ENCODE measurements around the gene TMEM129.
A peak's percentile ranks its signal among the peaks of the same experiment; 100 is the strongest.

Gene TMEM129

DNA sequence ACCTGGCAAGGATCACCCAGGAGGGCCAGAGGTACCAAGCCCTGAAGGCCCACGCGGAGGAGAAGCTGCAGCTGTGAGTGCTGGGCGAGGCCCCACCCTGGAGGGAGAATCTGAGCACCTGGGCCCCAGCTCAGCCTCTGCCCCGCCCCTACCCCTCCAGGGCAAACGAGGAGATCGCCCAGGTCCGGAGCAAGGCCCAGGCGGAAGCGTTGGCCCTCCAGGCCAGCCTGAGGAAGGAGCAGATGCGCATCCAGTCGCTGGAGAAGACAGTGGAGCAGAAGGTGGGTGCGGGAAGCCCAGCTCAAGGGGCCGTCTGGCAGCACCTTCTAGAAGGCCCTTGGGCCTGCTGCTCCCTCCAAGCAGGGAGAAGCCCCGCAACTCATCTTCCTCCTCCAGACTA lies 23.4 kb upstream of the TMEM129 start:
- no peak for DNase-seq (ENCODE audit: low spot score)

DNA sequence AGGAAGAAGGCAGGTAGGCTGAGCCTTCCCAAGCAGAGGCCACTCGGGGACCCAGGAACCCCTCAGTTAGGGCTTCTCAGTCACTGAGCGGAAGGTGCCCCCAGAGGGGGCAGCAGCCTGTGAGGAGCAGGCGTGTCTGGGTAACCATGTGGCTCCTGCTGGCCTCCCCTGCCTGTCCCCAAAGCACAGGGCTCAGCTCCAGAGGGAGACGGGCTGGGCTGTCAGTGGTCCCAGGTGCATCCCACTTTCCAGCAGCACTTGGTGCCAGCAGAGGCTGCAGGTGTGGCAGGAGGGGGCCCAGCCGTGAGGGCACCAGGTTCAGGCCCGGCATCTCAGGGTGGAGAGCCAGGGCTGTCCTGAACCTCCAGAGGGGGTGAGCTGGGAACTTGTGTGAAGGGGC lies 22.9 kb upstream of the TMEM129 start:
- DNase-seq (ENCODE audit: low spot score) = no peak

DNA sequence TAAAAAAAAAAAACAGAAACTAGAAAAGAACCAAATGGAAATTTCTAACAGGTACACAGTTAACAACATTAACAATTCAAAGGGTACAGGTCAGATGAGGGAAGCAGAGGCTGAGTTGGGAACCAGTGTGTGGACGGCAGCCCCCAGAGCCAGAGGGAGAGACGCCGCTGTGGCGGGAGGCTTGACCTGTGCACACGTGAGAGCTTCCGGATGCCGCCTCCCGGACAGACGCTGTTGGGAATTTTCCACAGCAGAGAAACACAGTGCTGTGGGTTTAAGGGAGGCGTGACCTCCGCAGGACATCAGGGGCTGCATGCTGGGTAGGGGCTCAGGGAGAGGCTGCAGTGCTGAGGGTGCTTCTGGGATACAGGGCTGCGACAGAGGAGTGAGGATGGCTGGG lies 22.4 kb upstream of the TMEM129 start:
- no peak for DNase-seq (ENCODE audit: low spot score)

DNA sequence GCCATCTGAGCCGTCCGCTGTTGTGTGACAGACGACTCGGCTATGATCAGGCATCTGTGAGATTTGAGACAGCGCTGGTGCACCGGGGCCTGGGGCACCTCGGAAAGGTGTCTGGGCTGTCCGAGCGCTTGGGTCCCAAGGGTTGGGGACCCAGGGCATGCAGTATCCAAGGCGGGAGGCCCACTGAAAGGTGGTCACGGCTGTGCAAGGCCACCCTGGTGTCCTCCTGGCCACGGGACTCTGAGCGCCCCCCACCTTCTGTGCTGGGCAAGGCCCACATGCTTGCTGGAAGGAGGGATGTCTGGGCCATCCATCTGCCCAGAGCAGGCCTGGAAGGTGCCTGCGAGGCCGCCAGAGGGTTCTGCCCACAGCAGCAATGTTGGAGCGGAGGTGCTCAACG lies 20.1 kb upstream of the TMEM129 start:
- DNase-seq (ENCODE audit: low spot score) = no peak

DNA sequence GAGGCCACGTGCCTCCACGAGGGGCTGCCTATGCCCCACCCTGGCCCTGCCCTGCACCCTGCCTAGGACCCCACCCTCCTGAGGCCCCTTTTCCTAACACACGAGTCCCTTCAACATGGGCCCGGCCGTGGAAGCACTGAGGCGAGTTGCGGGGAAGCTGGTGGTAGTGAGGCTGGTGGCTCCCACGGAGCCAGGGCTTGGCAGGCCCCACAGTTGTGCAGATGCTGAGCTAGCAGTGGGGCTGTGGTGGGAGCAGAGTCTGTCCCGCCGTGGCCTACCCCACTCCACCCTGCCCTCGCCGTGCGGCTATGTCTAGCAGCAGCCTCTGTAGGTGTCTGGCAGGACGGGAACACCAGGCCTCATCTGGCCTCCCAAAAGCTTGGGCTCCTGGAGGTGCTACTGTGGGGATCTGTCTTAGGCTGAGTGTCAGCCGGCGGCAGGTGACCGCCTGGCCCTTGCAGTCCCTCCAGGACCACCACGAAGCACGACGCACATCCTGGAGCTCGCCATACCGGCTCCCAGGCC lies 19.0 kb upstream of the TMEM129 start:
- DNase-seq (ENCODE audit: low spot score) = no peak

DNA sequence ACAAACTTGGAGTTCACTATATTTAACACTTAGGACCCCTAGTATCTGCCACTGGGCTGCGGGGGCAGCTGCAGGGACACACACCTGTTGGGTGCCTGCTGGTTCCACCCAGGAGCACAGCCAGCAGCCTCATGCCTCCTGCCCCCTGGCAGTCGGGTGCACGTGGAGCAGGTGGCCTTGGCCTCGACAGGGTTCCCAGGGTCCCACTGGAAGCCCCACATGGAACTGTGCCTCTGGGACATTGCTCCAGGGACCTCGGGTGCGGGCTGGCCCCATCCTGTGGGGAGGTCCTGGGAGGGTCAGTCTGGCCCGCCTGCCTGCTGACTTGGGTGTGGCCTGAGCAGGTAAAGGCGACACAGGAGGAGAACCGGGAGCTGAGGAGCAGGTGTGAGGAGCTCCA lies 18.2 kb upstream of the TMEM129 start:
- DNase-seq (ENCODE audit: low spot score) = no peak

DNA sequence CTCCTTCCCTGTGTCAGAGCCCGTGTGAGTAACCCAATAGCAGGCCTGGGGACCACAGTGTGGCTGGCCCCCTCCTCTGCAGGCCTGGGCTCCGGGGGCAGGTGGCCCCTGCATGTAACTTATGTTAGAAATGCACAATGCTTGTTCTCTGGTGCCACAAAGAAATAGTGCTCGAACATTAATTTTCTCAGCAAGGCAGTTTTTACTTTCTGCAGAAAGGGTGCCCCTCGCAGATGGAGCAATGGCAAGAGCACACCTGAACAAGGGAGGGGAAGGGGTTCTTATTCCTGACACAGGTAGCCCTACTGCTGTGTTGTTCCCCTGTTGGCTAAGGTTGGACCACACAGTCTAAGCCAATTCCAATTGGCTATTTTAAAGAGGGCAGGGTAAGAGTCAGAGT lies 17.3 kb upstream of the TMEM129 start:
- DNase-seq (ENCODE audit: low spot score) = no peak

DNA sequence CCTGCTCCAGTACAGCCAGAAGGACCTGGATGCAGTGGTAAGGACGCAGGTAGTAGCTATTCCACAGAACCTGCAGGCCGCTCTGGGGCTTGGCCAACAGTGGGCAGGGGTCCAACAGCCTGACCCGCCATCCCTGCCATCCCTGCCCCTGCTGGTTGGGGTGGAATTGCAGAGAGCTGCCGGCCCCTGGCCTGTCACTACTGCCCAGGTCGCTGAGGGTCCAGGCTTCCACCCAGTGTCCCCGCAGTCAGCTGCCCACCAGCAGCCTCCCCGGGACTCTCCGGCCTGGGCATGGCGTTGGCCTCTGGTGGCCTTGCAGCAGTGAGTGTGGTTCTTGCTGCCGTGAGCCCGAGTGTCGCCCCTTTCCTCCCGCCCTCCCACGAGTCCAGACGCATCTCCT lies 16.5 kb upstream of the TMEM129 start:
- DNase-seq (ENCODE audit: low spot score) = no peak

DNA sequence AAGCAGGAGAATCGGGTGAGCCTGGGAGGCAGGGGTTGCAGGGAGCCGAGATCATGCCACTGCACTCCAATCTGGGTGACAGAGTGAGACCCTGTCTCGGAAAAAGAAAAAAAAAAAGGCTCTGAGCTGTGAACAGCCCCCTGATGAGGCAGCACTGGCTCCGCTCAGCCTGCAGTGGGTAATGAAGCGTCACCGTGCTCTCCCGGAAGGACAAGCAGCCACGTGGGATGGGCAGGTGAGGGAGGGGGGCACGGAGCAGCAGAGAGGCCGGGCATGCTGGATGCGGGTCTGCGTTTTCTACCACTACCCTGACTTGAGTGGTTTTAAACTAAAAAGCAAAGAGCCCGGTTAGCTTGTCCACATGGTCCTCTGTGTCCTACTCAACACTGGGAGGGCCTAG lies 15.7 kb upstream of the TMEM129 start:
- DNase-seq (ENCODE audit: low spot score) = no peak

DNA sequence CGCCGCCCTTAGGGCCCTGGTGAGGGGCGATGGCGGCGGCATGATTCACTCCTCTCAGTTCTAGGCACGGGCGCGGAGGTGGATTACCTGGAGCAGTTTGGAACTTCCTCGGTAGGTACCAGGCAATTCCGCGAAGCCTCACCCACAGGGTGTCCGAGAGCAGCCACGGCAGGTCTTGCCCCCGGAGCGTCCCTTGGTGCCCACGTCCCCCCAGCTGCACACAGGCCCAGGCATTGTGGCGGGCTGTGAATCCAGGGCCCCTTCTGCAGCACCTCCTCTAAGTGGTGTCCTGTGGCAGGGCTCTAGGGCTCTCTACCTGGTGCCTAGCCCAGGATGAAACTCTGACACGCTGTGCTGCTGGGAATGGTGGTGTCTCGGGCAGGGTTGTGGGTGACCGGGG lies 14.1 kb upstream of the TMEM129 start:
- DNase-seq (ENCODE audit: low spot score) = no peak

DNA sequence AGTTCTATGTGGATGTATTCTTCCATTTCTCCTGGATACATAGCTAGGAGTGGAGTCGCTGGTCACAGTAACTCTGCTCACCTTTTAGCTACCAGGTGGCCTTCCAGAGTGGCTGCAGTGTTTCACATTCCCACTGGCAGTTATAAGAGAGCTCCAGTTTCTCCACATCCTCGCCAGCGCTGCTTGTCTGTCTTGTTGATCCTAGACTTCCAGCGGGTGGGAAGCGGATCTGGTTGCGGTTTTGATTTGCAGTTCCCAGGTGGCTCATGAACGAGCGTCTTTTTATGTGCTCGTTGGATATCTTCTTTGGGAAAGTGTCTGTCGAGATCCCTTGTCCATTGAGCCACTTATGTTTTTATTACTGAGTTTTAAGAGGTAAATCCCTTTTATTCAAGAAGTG lies 11.8 kb upstream of the TMEM129 start:
- no peak for DNase-seq (ENCODE audit: low spot score)

DNA sequence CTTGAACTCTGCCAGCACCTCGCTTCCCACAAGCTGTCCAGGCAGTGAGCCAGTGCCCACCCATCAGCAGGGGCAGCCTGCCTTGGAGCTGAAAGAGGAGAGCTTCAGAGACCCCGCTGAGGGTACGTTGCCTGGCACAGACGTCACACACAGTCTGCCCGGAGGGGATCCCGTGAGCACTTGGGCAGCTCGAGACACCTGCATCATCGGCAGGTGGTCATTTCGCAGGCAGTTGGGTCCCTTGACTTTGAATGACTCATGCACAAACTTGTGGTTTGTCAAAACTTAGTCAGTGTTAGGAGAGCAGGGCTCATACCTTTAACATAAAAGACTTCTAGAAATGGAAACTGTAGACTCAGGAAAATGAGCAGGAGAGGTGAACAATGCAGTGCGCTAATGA lies 10.1 kb upstream of the TMEM129 start:
- no peak for DNase-seq (ENCODE audit: low spot score)

DNA sequence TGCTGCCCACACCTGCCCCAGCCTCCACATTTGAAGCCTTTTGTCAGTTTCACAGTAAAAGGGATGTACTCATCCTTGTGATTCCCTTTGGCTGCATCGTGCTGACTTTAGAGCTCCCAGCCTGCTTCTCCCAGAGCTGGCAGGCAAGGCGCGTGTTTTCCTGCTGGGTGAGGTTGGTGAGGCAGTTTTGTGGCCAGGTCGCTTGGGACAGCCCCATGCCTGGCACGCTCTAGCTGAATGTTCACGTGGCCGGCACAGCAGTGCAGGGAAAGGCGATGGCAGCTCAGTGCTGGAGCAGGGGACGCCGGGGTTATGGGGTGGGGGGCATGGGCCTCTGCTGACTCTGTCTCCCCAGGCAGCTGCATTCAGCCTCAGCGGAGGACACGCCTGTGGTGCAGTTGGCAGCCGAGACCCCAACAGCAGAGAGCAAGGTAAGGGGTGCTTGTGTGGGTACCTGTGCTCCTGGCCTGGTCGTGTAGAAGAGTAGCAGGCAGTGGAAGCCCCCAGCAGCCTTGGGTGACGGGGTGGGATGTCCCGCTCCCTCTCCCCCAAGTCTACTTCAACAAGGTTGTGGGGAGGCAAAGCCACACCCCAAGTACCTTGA lies 9.5 kb upstream of the TMEM129 start:
- DNase-seq (ENCODE audit: low spot score) = no peak

DNA sequence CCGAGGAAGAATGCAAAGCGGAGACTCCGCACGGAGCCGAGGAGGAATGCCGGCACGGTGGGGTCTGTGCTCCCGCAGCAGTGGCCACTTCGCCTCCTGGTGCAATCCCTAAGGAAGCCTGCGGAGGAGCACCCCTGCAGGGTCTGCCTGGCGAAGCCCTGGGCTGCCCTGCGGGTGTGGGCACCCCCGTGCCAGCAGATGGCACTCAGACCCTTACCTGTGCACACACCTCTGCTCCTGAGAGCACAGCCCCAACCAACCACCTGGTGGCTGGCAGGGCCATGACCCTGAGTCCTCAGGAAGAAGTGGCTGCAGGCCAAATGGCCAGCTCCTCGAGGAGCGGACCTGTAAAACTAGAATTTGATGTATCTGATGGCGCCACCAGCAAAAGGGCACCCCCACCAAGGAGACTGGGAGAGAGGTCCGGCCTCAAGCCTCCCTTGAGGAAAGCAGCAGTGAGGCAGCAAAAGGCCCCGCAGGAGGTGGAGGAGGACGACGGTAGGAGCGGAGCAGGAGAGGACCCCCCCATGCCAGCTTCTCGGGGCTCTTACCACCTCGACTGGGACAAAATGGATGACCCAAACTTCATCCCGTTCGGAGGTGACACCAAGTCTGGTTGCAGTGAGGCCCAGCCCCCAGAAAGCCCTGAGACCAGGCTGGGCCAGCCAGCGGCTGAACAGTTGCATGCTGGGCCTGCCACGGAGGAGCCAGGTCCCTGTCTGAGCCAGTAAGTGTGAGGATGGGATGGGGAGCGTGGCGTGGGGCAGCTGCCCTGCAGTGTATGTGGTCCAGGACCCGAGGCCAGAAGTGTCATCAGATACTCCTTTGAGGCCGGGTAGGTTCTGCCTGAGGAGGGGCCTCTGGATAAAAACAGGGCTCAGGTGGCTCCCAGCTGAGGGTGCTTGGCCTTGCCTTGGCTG lies 7.2 kb upstream of the TMEM129 start:
- no peak for DNase-seq (ENCODE audit: low spot score)

DNA sequence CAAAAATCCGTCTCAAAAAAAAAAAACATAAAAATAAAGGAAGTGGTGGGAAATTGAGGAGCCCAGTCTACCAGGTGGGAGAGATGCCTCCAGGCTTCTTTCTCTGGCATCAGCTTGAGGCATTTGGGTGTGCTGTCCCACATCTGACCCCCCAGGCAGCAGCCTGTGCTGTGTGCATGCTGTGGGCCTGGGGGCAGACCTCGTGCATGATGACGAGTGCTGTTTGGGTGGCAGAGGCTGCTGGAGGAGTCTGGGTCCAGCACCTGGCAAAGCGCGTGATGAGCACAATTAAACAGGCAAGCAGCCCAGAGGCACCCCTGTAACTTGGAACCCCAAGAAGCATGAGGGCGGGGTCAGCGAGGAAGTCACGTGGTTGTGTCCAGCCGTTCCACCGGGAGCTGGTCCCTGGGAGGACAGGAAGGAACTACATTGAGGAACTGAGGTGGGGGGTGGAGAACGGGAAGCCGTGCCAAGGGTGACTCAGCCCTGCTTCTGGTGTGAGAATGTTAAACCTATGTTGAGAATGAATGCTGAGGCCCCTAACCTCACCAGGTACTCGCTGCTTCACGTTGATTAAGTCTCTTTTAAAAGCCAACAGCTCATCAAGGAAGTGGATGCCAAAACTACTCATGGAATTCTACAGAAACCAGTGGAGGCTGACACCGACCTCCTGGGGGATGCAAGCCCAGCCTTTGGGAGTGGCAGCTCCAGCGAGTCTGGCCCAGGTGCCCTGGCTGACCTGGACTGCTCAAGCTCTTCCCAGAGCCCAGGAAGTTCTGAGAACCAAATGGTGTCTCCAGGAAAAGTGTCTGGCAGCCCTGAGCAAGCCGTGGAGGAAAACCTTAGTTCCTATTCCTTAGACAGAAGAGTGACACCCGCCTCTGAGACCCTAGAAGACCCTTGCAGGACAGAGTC lies 6.3 kb upstream of the TMEM129 start:
- DNase-seq (ENCODE audit: low spot score) = no peak

DNA sequence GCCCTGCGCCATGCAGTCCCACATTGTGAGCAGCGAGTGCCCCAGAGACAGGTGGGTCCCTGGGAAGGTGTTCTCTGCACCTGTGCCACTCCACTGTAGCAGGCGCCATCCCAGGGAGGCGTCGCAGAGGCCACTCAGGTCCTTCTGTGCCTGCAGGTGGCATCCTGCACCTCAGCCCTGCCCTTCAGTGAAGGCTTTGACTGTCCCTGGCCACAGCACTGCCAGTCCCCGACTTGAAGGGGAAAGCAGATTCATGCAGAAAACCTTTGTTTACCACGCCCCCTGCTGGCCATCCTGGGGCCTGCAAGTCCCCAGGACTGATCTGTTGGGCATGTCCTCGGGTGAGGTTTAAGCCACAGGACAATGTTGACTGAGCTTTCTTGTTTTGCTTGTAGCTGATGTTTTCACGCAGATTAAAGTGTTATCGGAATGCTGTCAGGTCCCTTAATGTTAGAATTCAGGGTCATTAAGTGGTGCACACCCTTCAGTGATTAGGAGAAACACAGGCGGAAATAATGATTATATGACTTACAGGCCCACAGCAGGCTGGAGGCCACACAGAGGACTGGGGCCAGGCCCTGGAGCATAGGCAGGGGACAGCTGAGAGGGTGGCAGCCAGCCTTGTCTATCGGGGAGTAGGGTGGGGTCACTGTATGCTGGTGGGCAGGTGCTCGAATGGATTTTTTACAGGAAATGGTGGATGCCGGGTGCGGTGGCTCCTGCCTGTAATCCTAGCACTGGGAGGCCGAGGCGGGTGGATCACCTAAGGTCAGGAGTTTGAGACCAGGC lies 5.2 kb upstream of the TMEM129 start:
- DNase-seq (ENCODE audit: low spot score) = peak; percentile 89

DNA sequence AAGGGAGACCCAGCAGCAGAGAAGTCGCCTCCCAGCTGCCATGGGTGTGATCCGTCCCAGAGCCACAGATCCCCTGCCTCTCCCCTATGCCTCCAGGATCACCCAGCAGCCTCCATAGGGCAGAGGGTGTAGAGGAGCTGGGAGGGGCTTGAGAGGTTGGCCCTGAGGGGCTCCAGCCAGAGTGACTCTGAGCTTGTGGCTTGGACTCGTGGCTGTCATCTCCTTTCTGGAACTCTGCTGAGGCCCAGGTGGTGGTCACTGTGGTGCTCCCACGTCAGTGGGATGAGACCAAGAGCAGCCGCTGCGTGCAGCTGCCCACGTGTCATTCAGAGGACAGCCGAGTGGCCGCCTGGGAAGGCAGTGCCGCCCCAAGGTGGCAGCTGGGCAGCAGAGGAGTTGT lies 4.4 kb upstream of the TMEM129 start:
- DNase-seq (ENCODE audit: low spot score) = no peak

DNA sequence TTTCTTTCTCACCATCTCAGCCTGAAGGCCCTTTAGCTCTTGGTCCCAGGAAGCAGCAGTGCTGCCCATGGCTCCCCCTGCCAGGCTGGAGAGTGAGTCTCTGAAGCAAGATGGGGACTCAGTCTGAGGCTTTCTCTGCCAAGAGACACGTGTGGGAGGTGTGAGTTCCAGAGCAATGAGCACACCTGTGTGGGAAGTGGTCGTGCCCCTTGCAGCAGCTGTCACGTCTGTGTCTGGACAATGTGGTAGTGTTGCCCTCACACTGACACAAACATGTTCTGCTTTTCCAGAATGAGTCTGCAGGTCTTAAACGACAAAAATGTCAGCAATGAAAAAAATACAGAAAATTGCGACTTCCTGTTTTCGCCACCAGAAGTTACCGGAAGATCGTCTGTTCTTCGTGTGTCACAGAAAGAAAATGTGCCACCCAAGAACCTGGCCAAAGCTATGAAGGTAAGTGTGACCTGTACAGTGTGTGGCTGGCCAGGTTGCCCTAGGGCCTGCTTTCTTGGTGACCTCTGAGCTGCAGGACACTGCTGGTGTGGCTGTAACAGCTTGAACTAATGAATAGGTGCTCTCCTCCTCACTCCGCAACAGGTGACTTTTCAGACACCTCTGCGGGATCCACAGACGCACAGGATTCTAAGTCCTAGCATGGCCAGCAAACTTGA lies 2.1 kb upstream of the TMEM129 start:
- no peak for DNase-seq (ENCODE audit: low spot score)

DNA sequence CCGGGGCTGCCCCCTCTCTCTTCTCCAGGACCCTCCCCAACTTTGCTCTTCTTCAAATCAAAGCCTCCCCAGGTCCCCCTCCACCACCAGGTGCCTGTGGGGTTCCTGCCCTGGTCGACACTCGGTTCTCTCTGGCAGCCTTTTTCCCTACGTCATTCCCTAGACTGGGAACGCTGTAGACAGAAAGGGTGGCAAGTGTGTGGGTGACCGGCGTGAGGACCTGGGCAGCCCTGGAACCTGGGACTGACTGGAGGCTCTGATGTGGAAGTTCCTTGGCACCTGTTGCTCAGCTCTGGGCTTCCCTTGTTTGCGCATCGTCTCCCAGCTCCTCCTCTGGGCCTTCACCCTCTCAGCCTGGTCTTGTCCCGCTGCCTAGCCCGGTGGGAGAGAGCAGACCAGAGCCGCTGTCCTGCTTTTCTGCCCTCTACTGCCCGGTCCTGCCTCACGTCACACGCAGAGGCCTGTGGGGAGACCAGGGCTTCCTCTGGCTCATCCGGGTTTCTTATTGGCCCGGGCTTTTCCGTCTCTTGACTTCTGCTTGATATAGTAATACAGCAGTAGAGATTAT lies 1.5 kb upstream of the TMEM129 start:
- DNase-seq (ENCODE audit: low spot score) = no peak

DNA sequence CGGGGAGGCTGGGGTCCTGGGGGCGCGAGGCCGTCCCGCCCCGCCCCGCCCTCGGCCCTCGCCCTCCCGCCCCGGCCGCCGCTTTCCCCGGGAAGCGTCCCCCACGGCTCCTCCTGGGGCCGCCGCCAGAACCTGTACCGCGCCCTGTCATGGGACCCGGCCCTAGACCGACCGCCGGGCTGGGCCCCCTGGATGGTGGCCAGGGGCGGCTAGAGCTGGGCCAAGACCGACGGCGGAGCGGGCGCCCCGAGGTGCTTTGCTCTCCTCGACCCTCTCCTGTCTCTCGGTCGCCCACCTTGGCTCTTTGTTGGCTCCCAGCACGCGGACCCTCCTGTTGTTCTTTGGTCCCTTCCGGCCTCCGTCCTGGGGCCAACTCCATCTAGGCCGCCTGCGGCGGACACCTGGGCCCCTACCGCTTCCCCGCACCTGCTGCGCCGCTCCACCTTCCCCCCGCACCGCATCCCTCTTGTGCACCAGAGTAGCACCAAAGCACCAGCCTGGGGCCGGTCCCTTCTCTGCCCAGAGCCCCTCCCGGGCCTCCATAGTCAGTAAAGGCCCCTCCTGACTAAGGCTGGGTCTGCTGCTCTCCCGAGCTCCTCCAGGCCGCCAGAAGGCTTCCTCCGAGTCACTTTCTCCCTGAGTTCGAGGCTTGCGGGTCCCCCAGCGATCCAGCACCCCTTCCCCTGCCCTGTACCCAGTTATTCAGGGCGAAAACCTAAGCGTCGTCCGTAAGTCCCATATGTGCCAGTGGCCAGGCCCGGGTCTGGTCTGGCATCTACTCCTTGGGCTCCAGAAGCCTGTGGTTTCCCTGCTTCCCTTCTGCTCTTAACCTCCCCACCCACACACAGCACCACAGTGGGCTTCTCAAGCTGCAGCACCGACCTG lies 785 bp upstream of the TMEM129 start:
- no peak for DNase-seq (ENCODE audit: low spot score)
